Activated T-cell treated with anti-CD3 and anti-CD28 coated beads for 48 hours (primary cell): ENCODE data around the gene PPIL4.
"Not testable (repeated sequence)": the region's sequence is repeated elsewhere in the genome, so short reads cannot be mapped to it uniquely, and the experiment has no call there.

ENCODE experiments used
- DNase-seq: peaks from one replicate; pipeline ENCODE4 v3.0.0-alpha.2; 2020; ENCODE audit warnings: low read depth

PPIL4 gene

GRCh38 chr6:149529650-149530049 is 16.2 kb downstream of the PPIL4 start:
- DNase-seq: no peak

- no peak for DNase-seq
These were observed 30.3 kb downstream of the PPIL4 start for GRCh38 chr6:149515494-149515893.

- DNase-seq: no peak
These were observed 31.9 kb downstream of the PPIL4 start for GRCh38 chr6:149513915-149514314.

- DNase-seq: no peak
These were observed 34.9 kb downstream of the PPIL4 start for GRCh38 chr6:149510793-149511512.

GRCh38 chr6:149508485-149508884 is 37.4 kb downstream of the PPIL4 start:
- DNase-seq: no peak

GRCh38 chr6:149503872-149504271 is 42.0 kb downstream of the PPIL4 start:
- no peak for DNase-seq

GRCh38 chr6:149503276-149503675 is 42.6 kb downstream of the PPIL4 start:
- DNase-seq: no peak

GRCh38 chr6:149501768-149502167 is 44.1 kb downstream of the PPIL4 start:
- DNase-seq: no peak

GRCh38 chr6:149501201-149501600 is 44.6 kb downstream of the PPIL4 start:
- DNase-seq: no peak

GRCh38 chr6:149500096-149500495 is 45.7 kb downstream of the PPIL4 start:
- DNase-seq: no peak

- no peak for DNase-seq
These were observed 46.8 kb downstream of the PPIL4 start for GRCh38 chr6:149499066-149499465.

GRCh38 chr6:149497365-149497764 is 48.5 kb downstream of the PPIL4 start:
- DNase-seq: no peak

GRCh38 chr6:149496597-149496996 is 49.2 kb downstream of the PPIL4 start:
- DNase-seq: not testable (repeated sequence)

- not testable (repeated sequence) for DNase-seq
These were observed 50.4 kb downstream of the PPIL4 start for GRCh38 chr6:149495349-149496016.

GRCh38 chr6:149494810-149495209 is 51.0 kb downstream of the PPIL4 start:
- DNase-seq: not testable (repeated sequence)

GRCh38 chr6:149493761-149494320 is 52.0 kb downstream of the PPIL4 start:
- DNase-seq: no peak

GRCh38 chr6:149492798-149493343 is 53.0 kb downstream of the PPIL4 start:
- DNase-seq: no peak

GRCh38 chr6:149489967-149490366 is 55.9 kb downstream of the PPIL4 start:
- no peak for DNase-seq

- DNase-seq: no peak
These were observed 57.0 kb downstream of the PPIL4 start for GRCh38 chr6:149488815-149489214.

- no peak for DNase-seq
These were observed 58.5 kb downstream of the PPIL4 start for GRCh38 chr6:149487316-149487715.

- DNase-seq: peak; percentile 72
These were observed 60.8 kb downstream of the PPIL4 start, which contains the start of gene ZC3H12D for GRCh38 chr6:149484733-149485700. ZC3H12D (minus strand) TSS chr6:149485014; CDS start chr6:149474543, 10,471 bp downstream.
